ENCODE results near the gene CCSAP. TPM values are rescaled to one million over a fixed set of nuclear protein-coding genes. Genes with fewer than 3 reads are reported as not detected.

CCSAP gene
- total RNA-seq, 4 donors from 2014 or later: 7.2 to 18.1 (median 11.5) TPM

DNA sequence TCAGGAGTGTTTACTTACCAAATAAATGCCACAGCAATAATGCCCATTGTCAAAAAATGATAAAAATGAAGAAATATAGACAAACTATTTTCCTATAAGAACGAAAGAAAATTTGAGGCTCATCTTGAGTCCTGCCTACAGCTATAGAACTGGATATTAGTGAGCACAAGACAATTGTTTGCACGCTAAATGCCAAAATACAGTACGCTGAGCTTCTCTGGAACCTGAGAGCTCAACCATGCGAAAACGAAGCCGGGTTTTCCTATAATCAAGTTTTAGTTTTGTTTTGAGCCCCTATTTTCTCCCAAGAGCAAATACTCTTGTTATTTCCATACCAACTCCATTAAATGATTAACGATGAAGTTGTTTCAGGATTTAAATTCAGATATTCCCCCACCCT is 42.0 kb upstream of the CCSAP start:
- Histone ChIP-seq H3K4me3 (no peak overlapping the region), H3K27me3 (peaks cover 0 to 4% of the 10 kb centered on the region in 2 donors), H3K27ac (no peak overlapping the region), H3K9me3 (no peaks in the 10 kb centered on the region), H3K36me3 (no peaks in the 10 kb centered on the region), H3K4me1 (no peaks in the 10 kb centered on the region)
- 93 to 94% methylated on average over 7 of the region's 7 CpGs for WGBS, 2 donors
- TF ChIP-seq POLR2A (IDR thresholded peaks at IDR 0.05) (no peak), EP300 (IDR thresholded peaks at IDR 0.05) (no peak), CTCF (IDR thresholded peaks at IDR 0.05) (no peak)
- no peak for DNase-seq (ENCODE audit: low spot score in 2 of 2)

DNA sequence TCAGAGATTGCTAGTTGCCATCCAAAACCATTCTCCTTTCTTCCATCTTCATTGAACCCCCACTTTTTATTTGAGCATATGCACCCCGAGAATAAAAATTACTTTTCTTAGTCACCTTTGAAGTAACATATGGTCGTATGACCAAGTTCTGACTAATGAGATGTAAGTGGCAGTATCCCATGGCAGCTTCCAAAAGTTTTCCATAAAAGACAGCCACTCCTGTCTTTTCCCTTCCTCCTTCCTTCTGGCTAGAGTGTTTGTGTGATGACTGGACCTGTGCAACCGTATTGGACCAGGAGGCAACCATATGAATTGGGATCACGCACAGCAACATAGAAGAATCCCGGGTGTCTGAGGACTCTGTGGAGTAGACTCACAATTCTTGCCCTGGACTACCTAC is 41.1 kb upstream of the CCSAP start:
- H3K27ac ChIP-seq: no peak overlapping the region
- no peaks in the 10 kb centered on the region for H3K4me1 ChIP-seq
- TF ChIP-seq POLR2A (IDR thresholded peaks at IDR 0.05) (no peak), CTCF (IDR thresholded peaks at IDR 0.05) (no peak), EP300 (IDR thresholded peaks at IDR 0.05) (no peak)
- peaks cover 0 to 4% of the 10 kb centered on the region in 2 donors for H3K27me3 ChIP-seq
- no peaks in the 10 kb centered on the region for H3K36me3 ChIP-seq
- H3K4me3 ChIP-seq: no peak overlapping the region
- 90 to 92% methylated on average over 5 of the region's 5 CpGs for WGBS, 2 donors
- DNase-seq (ENCODE audit: low spot score in 2 of 2): no peak
- H3K9me3 ChIP-seq: no peaks in the 10 kb centered on the region

DNA sequence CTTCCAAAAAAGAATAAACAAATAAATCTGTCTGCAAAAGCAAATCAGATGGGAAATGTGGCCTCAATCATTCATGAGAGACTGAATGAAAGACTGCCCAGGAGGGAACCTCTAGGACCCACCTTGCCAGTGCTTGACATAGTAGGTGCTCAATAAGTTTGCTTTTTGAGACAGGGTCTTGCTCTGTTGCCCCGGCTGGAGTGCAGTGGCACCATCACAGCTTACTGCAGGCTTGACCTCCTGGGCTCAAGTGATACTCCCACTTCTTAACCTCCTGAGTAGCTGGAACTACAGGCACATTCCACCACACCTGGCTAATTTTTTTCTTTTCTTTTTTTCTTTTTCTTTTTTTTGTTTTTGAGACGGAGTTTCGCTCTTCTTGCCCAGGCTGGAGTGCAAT is 40.3 kb upstream of the CCSAP start:
- H3K27ac ChIP-seq: no peak overlapping the region
- TF ChIP-seq POLR2A (IDR thresholded peaks at IDR 0.05): no peak
- TF ChIP-seq EP300 (IDR thresholded peaks at IDR 0.05): no peak
- TF ChIP-seq CTCF (IDR thresholded peaks at IDR 0.05): no peak

GRCh38 chr1:229381234-229381633 is 38.4 kb upstream of the CCSAP start:
- Histone ChIP-seq H3K27ac (no peak overlapping the region), H3K4me1 (no peaks in the 10 kb centered on the region), H3K27me3 (peaks cover 0 to 4% of the 10 kb centered on the region in 2 donors), H3K36me3 (no peaks in the 10 kb centered on the region), H3K4me3 (no peak overlapping the region), H3K9me3 (no peaks in the 10 kb centered on the region)
- 79 to 83% methylated on average over 8 of the region's 8 CpGs for WGBS, 2 donors
- TF ChIP-seq CTCF (IDR thresholded peaks at IDR 0.05) (no peak), EP300 (IDR thresholded peaks at IDR 0.05) (no peak), POLR2A (IDR thresholded peaks at IDR 0.05) (no peak)
- DNase-seq (ENCODE audit: low spot score in 2 of 2): no peak

More for the DNA sequence above, 40.3 kb upstream of the CCSAP start:
- Histone ChIP-seq H3K27me3 (peaks cover 0 to 4% of the 10 kb centered on the region in 2 donors), H3K4me3 (no peak overlapping the region), H3K4me1 (no peaks in the 10 kb centered on the region), H3K36me3 (no peaks in the 10 kb centered on the region), H3K9me3 (no peaks in the 10 kb centered on the region)
- DNase-seq (ENCODE audit: low spot score in 2 of 2): no peak
- WGBS, 2 donors: 93 to 97% methylated on average over 3 of the region's 3 CpGs

- H3K4me3 ChIP-seq: no peak overlapping the region
- no peaks in the 10 kb centered on the region for H3K4me1 ChIP-seq
- no peaks in the 10 kb centered on the region for H3K9me3 ChIP-seq
- peaks cover 0 to 4% of the 10 kb centered on the region in 2 donors for H3K27me3 ChIP-seq
- no peaks in the 10 kb centered on the region for H3K36me3 ChIP-seq
- no peak overlapping the region for H3K27ac ChIP-seq
- TF ChIP-seq POLR2A (IDR thresholded peaks at IDR 0.05) (no peak), EP300 (IDR thresholded peaks at IDR 0.05) (no peak), CTCF (IDR thresholded peaks at IDR 0.05) (no peak)
- no peak for DNase-seq (ENCODE audit: low spot score in 2 of 2)
- 58 to 61% methylated on average over 14 of the region's 14 CpGs for WGBS, 2 donors
These were observed 37.8 kb upstream of the CCSAP start for GRCh38 chr1:229380536-229381160.

Data from tibial nerve (tissue), 4 donors.